Smooth muscle cell (in vitro differentiated cells): ENCODE measurements around the gene KLHDC3. TPM values are rescaled to one million over a fixed set of nuclear protein-coding genes. Genes with fewer than 3 reads are reported as not detected.

Experiments used
- DNase-seq: peaks from one replicate; lab custom pipeline; 2025; ENCODE audit not compliant: unreplicated experiment; lab: John Stamatoyannopoulos, UW
- H2AFZ ChIP-seq: fragments of 200-600 bp; sonication (generic); 2 replicates; pipeline ENCODE4 v1.6.0; 2016; ENCODE audit warnings: antibody characterized with exemption, low read depth, mild to moderate bottlenecking
- H3F3A ChIP-seq: fragments of 200-600 bp; sonication (generic); 2 replicates; pipeline ENCODE4 v1.6.0; 2017; ENCODE audit warnings: antibody characterized with exemption, low read depth
- H3K27ac ChIP-seq: fragments of 200-600 bp; sonication (generic); 2 replicates; pipeline ENCODE4 v1.5.1; 2016; ENCODE audit warnings: low read depth, mild to moderate bottlenecking
- H3K27me3 ChIP-seq: fragments of 200-600 bp; sonication (generic); 2 replicates; pipeline ENCODE4 v1.6.1; 2016; ENCODE audit warnings: low read depth, mild to moderate bottlenecking
- H3K36me3 ChIP-seq: fragments of 200-600 bp; sonication (generic); 2 replicates; pipeline ENCODE4 v1.5.1; 2016; ENCODE audit warnings: low read depth
- H3K4me1 ChIP-seq: fragments of 200-600 bp; sonication (generic); 2 replicates; pipeline ENCODE4 v1.5.1; 2016; ENCODE audit warnings: low read depth
- H3K4me2 ChIP-seq: fragments of 200-600 bp; sonication (generic); 2 replicates; pipeline ENCODE4 v1.6.0; 2016; ENCODE audit warnings: mild to moderate bottlenecking
- H3K4me3 ChIP-seq: fragments of 200-600 bp; sonication (generic); 2 replicates; pipeline ENCODE4 v1.5.1; 2016; ENCODE audit warnings: mild to moderate bottlenecking
- H3K79me2 ChIP-seq: fragments of 200-600 bp; sonication (generic); 2 replicates; pipeline ENCODE4 v1.6.0; 2016; ENCODE audit warnings: low read depth, mild to moderate bottlenecking
- H3K9ac ChIP-seq: fragments of 200-600 bp; sonication (generic); 2 replicates; pipeline ENCODE4 v1.6.0; 2016; ENCODE audit warnings: low read depth
- H3K9me3 ChIP-seq: fragments of 200-600 bp; sonication (generic); replicated peaks from 2 replicates; pipeline ENCODE4 v1.5.1; 2016; ENCODE audit warnings: low read depth
- H4K20me1 ChIP-seq: fragments of 200-600 bp; sonication (generic); 2 replicates; pipeline ENCODE4 v1.6.0; 2016; ENCODE audit warnings: low read depth
- CTCF ChIP-seq: fragments of 200-600 bp; sonication (generic); IDR thresholded peaks from 2 replicates; pipeline ENCODE4 v1.5.1; 2017; ENCODE audit warnings: borderline replicate concordance, mild to moderate bottlenecking, antibody characterized with exemption; ENCODE audit not compliant: insufficient read depth, poor library complexity, severe bottlenecking
- WGBS: methylation state at CpG from one replicate; pipeline ENCODE4 v1.1.7; 2016; ENCODE audit warnings: low lambda C conversion rate; 5-methylcytosine and 5-hydroxymethylcytosine counted together
- polyA plus RNA-seq: library from polyadenylated mRNA; unstranded; fragments of >200 nt; fragmentation: Nextera tagmentation; extraction: Ambion mirVana; gene quantifications from 2 replicates; pipeline ENCODE4 v1.2.1, GENCODE V29; 2016
- total RNA-seq: library from RNA; depleted of rRNA; stranded (reverse); fragments of >200 nt; gene quantifications from 2 replicates; pipeline ENCODE4 v1.2.3, GENCODE V29; 2014

KLHDC3 gene
- total and polyA plus RNA-seq, 2 experiments from 2014 or later = 51.5 to 113 TPM

- Histone ChIP-seq H3K9me3 (no peaks in the 10 kb centered on the region), H3K4me3 (no peak overlapping the region), H3K27me3 (no peaks in the 10 kb centered on the region), H3F3A (no peaks in the 10 kb centered on the region), H3K4me2 (no peak overlapping the region), H3K27ac (no peak overlapping the region), H3K4me1 (no peaks in the 10 kb centered on the region), H3K36me3 (no peaks in the 10 kb centered on the region), H4K20me1 (peaks cover 15% of the 10 kb centered on the region), H2AFZ (no peak overlapping the region), H3K79me2 (peaks cover 7% of the 10 kb centered on the region), H3K9ac (no peak overlapping the region)
- DNase-seq = no peak
- no peak for TF ChIP-seq CTCF
- over 99% methylated on average over 8 of the region's 8 CpGs for WGBS
These were observed 12.2 kb upstream of the KLHDC3 start for GRCh38 chr6:43001843-43002242.

- Histone ChIP-seq H3F3A (no peaks in the 10 kb centered on the region), H2AFZ (no peak overlapping the region), H3K9ac (no peak overlapping the region), H3K4me3 (no peak overlapping the region), H3K4me2 (no peak overlapping the region), H3K79me2 (peaks cover 4% of the 10 kb centered on the region), H3K27ac (no peak overlapping the region), H3K9me3 (no peaks in the 10 kb centered on the region), H3K27me3 (no peaks in the 10 kb centered on the region), H3K36me3 (no peaks in the 10 kb centered on the region), H3K4me1 (no peaks in the 10 kb centered on the region), H4K20me1 (no peaks in the 10 kb centered on the region)
- WGBS = 94% methylated on average over 5 of the region's 5 CpGs
- no peak for TF ChIP-seq CTCF
- DNase-seq = no peak
These were observed 8.2 kb upstream of the KLHDC3 start for GRCh38 chr6:43005844-43006243.

- no peak for TF ChIP-seq CTCF
- no peaks in the 10 kb centered on the region for H3K9me3 ChIP-seq
These were observed 7.8 kb upstream of the KLHDC3 start for GRCh38 chr6:43006251-43006650.

GRCh38 chr6:43007126-43007525 lies 6.9 kb upstream of the KLHDC3 start:
- Histone ChIP-seq H3K27me3 (no peaks in the 10 kb centered on the region), H3K9ac (no peak overlapping the region), H3K79me2 (peaks cover 5% of the 10 kb centered on the region), H2AFZ (no peak overlapping the region), H4K20me1 (no peaks in the 10 kb centered on the region), H3K4me3 (no peak overlapping the region), H3F3A (no peaks in the 10 kb centered on the region), H3K4me1 (no peaks in the 10 kb centered on the region), H3K4me2 (no peak overlapping the region), H3K36me3 (no peaks in the 10 kb centered on the region), H3K9me3 (no peaks in the 10 kb centered on the region), H3K27ac (no peak overlapping the region)
- WGBS = 94% methylated on average over 9 of the region's 9 CpGs
- no peak for DNase-seq
- TF ChIP-seq CTCF = no peak

More at GRCh38 chr6:43006251-43006650, 7.8 kb upstream of the KLHDC3 start:
- 97% methylated on average over 11 of the region's 11 CpGs for WGBS
- H3K79me2 ChIP-seq = peaks cover 4% of the 10 kb centered on the region
- H3K27ac ChIP-seq = no peak overlapping the region
- H2AFZ ChIP-seq = no peak overlapping the region
- H3K36me3 ChIP-seq = no peaks in the 10 kb centered on the region
- no peak overlapping the region for H3K4me2 ChIP-seq
- no peak overlapping the region for H3K9ac ChIP-seq
- H3K4me3 ChIP-seq = no peak overlapping the region
- H3K4me1 ChIP-seq = no peaks in the 10 kb centered on the region
- no peaks in the 10 kb centered on the region for H3K27me3 ChIP-seq
- DNase-seq = no peak
- no peaks in the 10 kb centered on the region for H4K20me1 ChIP-seq
- no peaks in the 10 kb centered on the region for H3F3A ChIP-seq
